RKO (cell line): ENCODE measurements around the gene ARL14EP.

Source experiments
- DNase-seq: peaks from one replicate; pipeline ENCODE4 v3.0.0-alpha.2; 2016; ENCODE audit warnings: low spot score

ARL14EP gene

GRCh38 chr11:30328681-30329080 lies 5.8 kb downstream of the ARL14EP start:
- DNase-seq: no peak

DNA sequence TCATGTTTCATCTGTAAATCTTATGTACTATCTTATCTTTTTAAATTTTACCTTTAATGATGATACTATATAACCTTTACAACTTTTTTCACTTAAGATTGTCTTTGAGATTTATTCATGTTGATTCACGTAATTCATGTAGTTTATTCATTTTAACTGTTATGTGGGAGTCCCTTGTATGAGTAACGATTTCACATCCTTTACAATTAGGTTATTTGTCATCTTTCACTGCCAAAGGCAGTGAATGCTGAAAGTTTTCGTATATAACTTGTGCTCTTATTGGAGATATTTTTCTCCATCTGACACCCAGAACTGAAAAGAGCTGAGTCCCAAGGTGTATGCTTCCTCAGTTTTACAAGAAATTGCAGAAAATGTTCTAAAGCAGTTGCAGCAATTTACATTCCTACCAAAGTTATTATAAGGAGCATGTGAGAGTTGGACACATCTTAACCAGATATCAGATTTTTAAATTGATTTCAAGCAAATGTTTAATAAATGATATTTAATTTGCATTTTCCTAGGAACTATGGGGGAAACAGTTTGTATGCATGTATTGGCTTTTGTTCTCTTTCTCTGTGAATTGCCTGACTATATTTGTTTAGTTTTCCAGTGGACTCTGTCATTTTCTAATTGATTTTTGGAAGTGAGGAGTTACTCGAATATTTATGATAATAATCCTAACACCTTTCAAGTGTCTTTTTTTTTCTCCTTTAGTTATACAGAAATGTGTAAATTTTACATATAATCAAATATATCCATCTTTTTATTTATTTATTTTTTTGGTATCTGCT lies 6.4 kb downstream of the ARL14EP start:
- DNase-seq: no peak

GRCh38 chr11:30333405-30333804 lies 10.5 kb downstream of the ARL14EP start:
- DNase-seq: no peak

- no peak for DNase-seq
These were observed 19.8 kb downstream of the ARL14EP start for GRCh38 chr11:30342736-30343166.

- no peak for DNase-seq
These were observed 21.2 kb downstream of the ARL14EP start for GRCh38 chr11:30344085-30344484.

DNA sequence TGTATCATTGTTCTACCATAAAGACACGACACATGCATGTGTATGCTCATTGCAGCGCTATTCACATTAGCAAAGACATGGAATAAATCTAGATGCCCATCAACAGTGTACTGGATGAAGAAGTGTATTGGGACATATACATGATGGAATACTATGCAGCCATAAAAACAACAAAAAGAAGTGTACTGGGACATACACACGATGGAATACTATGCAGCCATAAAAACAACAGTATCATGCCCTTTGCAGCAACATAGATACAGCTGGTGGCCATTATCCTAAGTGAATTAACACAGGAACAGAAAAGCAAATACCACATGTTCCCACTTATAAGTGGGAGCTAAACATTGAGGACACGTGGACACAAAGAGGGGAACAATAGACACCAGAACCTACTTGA lies 22.7 kb downstream of the ARL14EP start:
- no peak for DNase-seq

DNA sequence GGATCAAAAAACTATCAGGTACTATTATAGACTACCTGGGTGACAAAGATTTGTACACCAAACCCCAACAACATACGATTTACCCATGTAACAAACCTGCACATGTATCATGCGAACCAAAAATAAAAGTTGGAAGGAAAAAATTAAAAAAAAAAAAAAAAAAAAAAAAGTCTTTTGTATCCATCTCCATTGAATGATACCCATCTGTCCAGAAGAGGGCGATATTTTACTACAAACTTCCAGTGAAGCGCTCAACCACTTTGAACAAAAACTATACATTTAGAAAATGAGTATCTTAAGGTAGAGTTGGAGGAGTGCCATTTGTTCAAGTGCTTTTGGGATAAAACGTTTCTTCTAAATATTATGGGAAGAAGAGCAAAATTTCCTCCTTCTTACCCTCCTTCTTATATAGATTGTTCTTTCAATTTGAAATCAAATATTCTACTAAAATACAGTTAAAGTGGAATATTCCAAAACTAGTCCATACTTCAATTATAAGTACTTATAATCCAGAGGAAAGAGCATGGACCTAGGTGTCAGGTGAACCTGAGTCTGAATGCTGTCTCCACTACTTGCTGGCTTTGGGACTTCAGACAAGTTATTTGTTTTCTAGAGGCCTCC lies 23.3 kb downstream of the ARL14EP start:
- DNase-seq: peak; percentile 73

- DNase-seq: no peak
These were observed 25.1 kb downstream of the ARL14EP start for GRCh38 chr11:30348035-30348434.

- DNase-seq: no peak
These were observed 27.0 kb downstream of the ARL14EP start for GRCh38 chr11:30349885-30350284.

- DNase-seq: no peak
These were observed 27.5 kb downstream of the ARL14EP start for GRCh38 chr11:30350384-30350783.

DNA sequence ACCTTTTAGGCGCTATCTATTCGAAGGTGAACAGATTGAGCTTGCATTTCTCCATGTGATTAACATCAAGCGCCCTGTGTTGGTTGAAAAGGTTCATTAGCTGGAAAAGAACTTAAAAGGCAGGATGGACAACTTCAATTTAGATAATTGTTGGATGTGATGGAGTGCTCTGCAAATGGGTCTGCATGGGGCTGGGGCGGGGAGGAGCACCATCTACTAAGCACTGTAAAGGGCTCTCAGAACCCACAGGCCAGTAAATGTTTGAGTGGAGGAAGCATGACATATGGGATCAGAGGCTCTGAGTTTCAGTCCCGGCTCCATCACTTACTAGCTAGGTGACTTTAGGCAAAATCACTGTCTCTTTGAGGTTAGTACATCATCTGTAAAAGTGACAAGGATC lies 28.2 kb downstream of the ARL14EP start:
- DNase-seq: no peak

- no peak for DNase-seq
These were observed 33.5 kb downstream of the ARL14EP start for GRCh38 chr11:30356391-30356790.

DNA sequence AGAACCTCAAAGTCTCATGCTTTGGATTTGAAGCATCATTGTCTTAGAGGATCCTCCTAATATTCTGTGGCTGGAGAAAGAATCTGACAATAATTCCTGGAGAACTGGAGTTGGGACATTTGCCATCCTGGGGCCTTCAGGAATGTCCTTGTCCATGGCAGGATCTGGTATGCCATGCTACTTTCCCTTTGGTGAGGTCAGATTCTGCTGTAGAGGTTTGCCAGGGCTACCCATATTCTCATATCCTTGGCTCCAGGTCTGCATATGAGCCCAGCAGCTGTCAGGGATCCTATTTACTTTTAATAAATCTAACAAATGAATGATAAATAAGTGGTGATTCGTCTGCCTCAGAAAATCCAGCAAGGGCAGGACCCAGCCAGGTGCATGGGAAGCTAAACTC lies 35.0 kb downstream of the ARL14EP start:
- no peak for DNase-seq

DNA sequence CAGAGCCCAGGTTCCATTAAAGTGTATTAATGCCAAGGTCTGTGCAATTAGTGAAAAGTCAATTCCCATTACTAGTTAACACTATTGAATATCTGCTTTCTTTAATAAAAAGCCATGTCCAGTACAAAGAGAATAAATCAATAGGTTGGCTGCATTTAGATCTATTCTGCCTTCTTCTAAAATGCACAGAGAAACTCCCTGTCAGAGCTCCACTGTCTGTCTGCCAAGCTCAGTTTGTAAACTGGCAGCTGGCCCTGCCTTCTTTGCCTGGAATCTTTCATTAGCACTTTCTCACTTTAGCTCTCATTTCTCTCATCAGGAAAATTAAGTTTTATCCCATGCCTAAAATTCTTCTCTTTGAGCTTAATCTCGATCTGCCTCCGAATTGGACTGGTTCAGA lies 35.6 kb downstream of the ARL14EP start:
- no peak for DNase-seq

GRCh38 chr11:30360741-30361140 lies 37.8 kb downstream of the ARL14EP start:
- DNase-seq: no peak

DNA sequence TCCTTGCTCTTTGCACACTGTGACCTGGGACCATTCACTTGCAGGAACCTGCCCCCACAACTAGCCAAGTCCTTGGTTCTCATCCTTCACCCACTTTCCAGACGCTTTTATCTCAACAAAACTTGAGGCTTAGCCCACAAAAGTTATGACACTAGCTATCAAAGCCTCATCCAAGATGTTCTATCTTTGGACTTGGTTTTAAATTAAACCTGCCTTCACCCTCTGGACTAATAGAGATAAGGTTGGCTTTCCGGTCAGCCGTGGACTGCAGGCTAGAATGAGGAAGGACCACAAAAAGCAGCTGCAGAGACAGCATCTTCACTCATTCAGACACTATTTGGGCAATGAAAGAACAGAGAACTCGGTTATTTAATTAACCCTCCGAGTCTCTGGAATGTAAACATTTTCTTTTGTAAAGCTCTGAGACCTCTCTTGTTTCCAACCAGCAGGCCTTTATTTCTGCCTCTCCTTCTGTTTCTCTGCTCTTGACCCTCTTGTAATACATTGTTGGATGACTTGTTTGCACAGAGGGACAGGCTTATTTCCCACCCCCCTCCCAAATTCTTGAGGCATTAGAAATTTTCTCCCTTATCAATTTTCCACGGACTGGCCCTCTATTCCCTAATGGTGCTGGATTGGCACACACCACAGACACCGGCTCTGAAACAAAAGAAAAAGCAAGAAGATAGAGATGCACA lies 41.4 kb downstream of the ARL14EP start:
- no peak for DNase-seq

GRCh38 chr11:30364837-30365482 lies 42.1 kb downstream of the ARL14EP start:
- no peak for DNase-seq

- DNase-seq: no peak
These were observed 43.1 kb downstream of the ARL14EP start for GRCh38 chr11:30365793-30366517.

- no peak for DNase-seq
These were observed 45.5 kb downstream of the ARL14EP start for GRCh38 chr11:30368394-30368793.

DNA sequence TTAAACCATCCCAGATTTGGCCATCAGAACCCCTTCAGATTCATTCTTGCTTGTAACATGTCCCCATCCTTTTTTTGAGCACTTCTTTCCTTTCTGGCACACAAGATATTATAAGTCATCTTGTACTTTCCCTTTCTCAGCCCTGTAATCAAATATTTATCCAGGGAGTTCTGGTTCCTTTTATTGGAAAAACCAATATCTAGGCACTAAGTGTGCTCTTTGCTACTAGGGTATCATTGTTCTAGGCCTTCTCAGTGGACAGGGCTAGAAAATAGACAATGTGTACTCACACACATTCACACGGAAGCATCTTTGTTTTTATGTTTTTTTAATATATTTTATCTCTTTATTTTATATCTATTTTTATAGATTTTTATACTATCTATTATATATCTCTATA lies 47.3 kb downstream of the ARL14EP start:
- DNase-seq: no peak

DNA sequence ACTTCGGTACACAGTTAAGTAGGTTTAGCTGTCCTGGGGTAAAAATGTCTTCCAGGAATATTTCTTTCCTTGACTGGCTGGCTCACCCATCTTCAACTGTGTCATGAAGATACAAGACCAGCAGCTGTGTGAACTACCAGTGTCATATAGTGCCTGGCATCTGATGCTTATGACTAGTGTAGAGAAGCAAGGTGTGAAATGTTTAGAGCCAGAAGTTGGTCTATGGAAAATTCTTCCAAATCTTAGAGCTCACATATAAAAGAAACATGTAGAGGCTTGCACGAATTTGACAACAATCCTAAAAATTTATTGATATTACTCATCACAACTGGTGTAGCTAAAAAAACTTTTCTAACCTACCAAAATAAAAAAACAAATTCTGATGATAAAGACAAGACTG lies 54.4 kb downstream of the ARL14EP start:
- DNase-seq: no peak

GRCh38 chr11:30380846-30381245 lies 57.9 kb downstream of the ARL14EP start:
- DNase-seq: no peak
